SU-DHL-6 (cell line): ENCODE results near the gene ATP5MG.

Experiments
- CTCF ChIP-seq: fragments of 200-600 bp; sonication (generic); IDR thresholded peaks from one replicate; pipeline ENCODE4 v1.5.1; 2017; ENCODE audit warnings: antibody characterized with exemption, mild to moderate bottlenecking, low read length, moderate library complexity; ENCODE audit not compliant: insufficient read depth, poor library complexity, severe bottlenecking
- EZH2phosphoT487 ChIP-seq: fragments of 200-600 bp; sonication (generic), shearing (Covaris generic); conservative IDR thresholded peaks from 2 replicates; pipeline ENCODE4 v1.6.1; 2018; ENCODE audit warnings: mild to moderate bottlenecking, antibody characterized with exemption, low read length, moderate library complexity, mixed read lengths

- TF ChIP-seq CTCF (peak; percentile 42), EZH2phosphoT487 (no peak)
Measured at GRCh38 chr11:118353084-118353710, 48.2 kb upstream of the ATP5MG start.
